Heart left ventricle (tissue), 16 donors: ENCODE measurements around the gene RIIAD1. TPM values are rescaled to one million over a fixed set of nuclear protein-coding genes. Genes with fewer than 3 reads are reported as not detected.

Experiments used
- ATAC-seq, 4 donors: fragments of 200-7000 bp; cut with Tn5 transposase; one replicate each; pipeline ENCODE4 v1.9.1; 2020 to 2022; ENCODE audit warnings: moderate library complexity in 4 of 4, mild to moderate bottlenecking in 3 of 4, moderate number of reproducible peaks in 1 of 4
- DNase-seq, 5 donors: peaks; one replicate each; pipeline ENCODE4 v3.0.0-alpha.2; 2020
- H3K27ac ChIP-seq, 12 donors: fragments of 200-600 bp; sonication (generic) in 4 of 12; one replicate each; pipeline versions ENCODE4 v1.5.0 to v1.8.0; 2016 to 2022; ENCODE audit warnings: mild to moderate bottlenecking in 2 of 12
- H3K27me3 ChIP-seq, 9 donors: fragments of 200-600 bp; sonication (generic) in 2 of 9; one replicate each; pipeline versions ENCODE4 v1.5.1 to v1.8.0; 2016 to 2022; ENCODE audit warnings: mild to moderate bottlenecking in 3 of 9
- H3K36me3 ChIP-seq, 9 donors: fragments of 200-600 bp; sonication (generic) in 2 of 9; one replicate each; pipeline versions ENCODE4 v1.5.0 to v1.8.0; 2018 to 2022; ENCODE audit warnings: mild to moderate bottlenecking in 2 of 9
- H3K4me1 ChIP-seq, 12 donors: fragments of 200-600 bp; sonication (generic) in 4 of 12; one replicate each; pipeline versions ENCODE4 v1.5.0 to v1.8.0; 2016 to 2022; ENCODE audit warnings: mild to moderate bottlenecking in 3 of 12
- H3K4me3 ChIP-seq, 12 donors: fragments of 200-600 bp; sonication (generic) in 4 of 12; one replicate each; pipeline versions ENCODE4 v1.5.0 to v1.8.0; 2017 to 2022; ENCODE audit warnings: mild to moderate bottlenecking in 9 of 12, moderate library complexity in 4 of 12
- H3K9me3 ChIP-seq, 12 donors: fragments of 200-600 bp; sonication (generic) in 4 of 12; one replicate each; pipeline versions ENCODE4 v1.5.0 to v1.8.0; 2016 to 2022; ENCODE audit warnings: mild to moderate bottlenecking in 1 of 12
- CTCF ChIP-seq, 12 donors: fragments of 200-600 bp; sonication (generic) in 4 of 12; IDR thresholded peaks; one replicate each; pipeline versions ENCODE4 v1.5.0 to v1.8.0; 2018 to 2022; ENCODE audit warnings: antibody characterized with exemption in 12 of 12, mild to moderate bottlenecking in 5 of 12
- POLR2A ChIP-seq, 2 donors: fragments of 450-650 bp; IDR thresholded peaks; one replicate each; pipeline ENCODE4 v1.6.1; 2017; ENCODE audit warnings: antibody characterized with exemption in 2 of 2, mild to moderate bottlenecking in 2 of 2, moderate library complexity in 2 of 2
- WGBS, 4 donors: extraction: QIAGEN DNeasy Blood & Tissue Kit in 2 of 4; methylation state at CpG; one replicate each; pipeline versions ENCODE4 v1.1.5 to v1.1.7; 2013 to 2018; 5-methylcytosine and 5-hydroxymethylcytosine counted together
- intact Hi-C, 10 donors: fragments of 100-400 bp; cut with DNase I; formaldehyde crosslinking; loops; one replicate each; pipeline versions ENCODE4 v1.11.1 to v1.14.2; 2022
- long read RNA-seq, 3 donors: library from polyadenylated mRNA; unstranded; transcript quantifications; one replicate each; pipeline ENCODE4 v2.0.0, GENCODE V29; 2020 to 2021
- polyA plus RNA-seq, 2 donors: library from polyadenylated mRNA; stranded (reverse); fragments of 200-250 nt; gene quantifications; one replicate each; pipeline ENCODE4 v1.2.3, GENCODE V29; 2013
- total RNA-seq, 9 donors: library from RNA; depleted of rRNA in 2 of 9; stranded (reverse); fragments of >200 nt in 2 of 9; fragmentation: NEBNext Ultra II Directional in 3 of 9; extraction: Animal tissue kit (Norgen Biotek cat#: 25700) in 3 of 9; gene quantifications; one replicate each; pipeline versions ENCODE4 v1.1.0 to v1.2.4, GENCODE V29; 2016 to 2023
- donor health status: ischemic (EF 13 %, LVEDD 7.1; RV severe dilation, severe dysfunction).
- donor health status: healthy with polysubstance abuse.
- donor health status: DM: no; HTN: yes; CAD: no.
- donor health status: DM: no; HTN: no; CAD: no.
- donor health status: ischemic (EF 25% LVEDD 6.9; RV normal size, moderate dysfunction).
- donor health status: ischemic (EF 25% LVEDD 5.7; RV mildly dilated, moderate dysfunction).
- donor health status: healthy.
- donor health status: DM: yes; HTN: yes; CAD: no.
- donor health status: ischemic (EF 35%, LVEDD 5.7; RV mildly dilated, moderate dysfunction).
- donor health status: nonischemic (EF 11% LVEDD 7.7; RV severe dilation, severe dysfunction).
- donor health status: DM: yes; HTN: yes; CAD: no.
- donor health status: PGD.
- donor health status: ischemic (EF 29% LVEDD 5.4; RV normal size, mild dysfunction).
- donor health status: nonischemic (EF 23%, LVEDD 6.1; RV moderate dilation, normal function).

RIIAD1 gene
- 10 to 100 TPM in 2 of 9 donors, 1 to 10 TPM in 6, not detected in 1; 2.3 to 20.8 (median 6.0) TPM for total RNA-seq
- polyA plus RNA-seq, result 10 to 100 TPM in 1 of 2 donors, not detected in 1; 13.1 TPM
- long read RNA-seq, donor 1, partial matches to known transcripts, result 1 of 1 reads
- long read RNA-seq, donor 1, other reads (novel, unspliced or antisense), result 0 of 1 reads
- long read RNA-seq, donor 2, result 0 reads
- long read RNA-seq, donor 3, result 0 reads

GRCh38 chr1:151720974-151721787 is at the start of gene RIIAD1:
RIIAD1 (plus strand) TSS chr1:151721522; CDS start chr1:151721537, 15 bp downstream.
- ATAC-seq, result peak; percentile 50 to 88 (median 84)
- peaks cover 0 to 37% (median 4%) of the 10 kb centered on the region in 9 donors for H3K27me3 ChIP-seq
- intact Hi-C loops, result no loop called here
- 2 to 6% (median 4%) methylated on average over 18 to 44 of the region's 44 CpGs for WGBS, 4 donors
- peak within 1 kb of the TSS; percentile 55 to 89 (median 74) for H3K27ac ChIP-seq
- peaks cover 0 to 53% (median 33%) of the 10 kb centered on the region in 12 donors for H3K4me1 ChIP-seq
- peak within 1 kb of the TSS; percentile 27 to 74 (median 58) for H3K4me3 ChIP-seq
- H3K9me3 ChIP-seq, result no peaks in the 10 kb centered on the region
- no peaks in the 10 kb centered on the region for H3K36me3 ChIP-seq
- peak; percentile 20 to 74 (median 45) for DNase-seq
- TF ChIP-seq POLR2A (IDR thresholded peaks at IDR 0.05) (no peak), CTCF (IDR thresholded peaks at IDR 0.05) (peak in 2 of 12 donors; percentile 32 to 37)

- ATAC-seq (no peak), DNase-seq (no peak)
- intact Hi-C loops, result no loop called here
- H3K27ac ChIP-seq, result no peak overlapping the region
- H3K27me3 ChIP-seq, result no peaks in the 10 kb centered on the region
- TF ChIP-seq CTCF (IDR thresholded peaks at IDR 0.05) (no peak), POLR2A (IDR thresholded peaks at IDR 0.05) (no peak)
- peaks cover 0 to 49% (median 35%) of the 10 kb centered on the region in 9 donors for H3K36me3 ChIP-seq
- 75 to 88% (median 76%) methylated on average over 1 of the region's 1 CpG for WGBS, 4 donors
- H3K4me1 ChIP-seq, result no peaks in the 10 kb centered on the region
- H3K4me3 ChIP-seq, result no peak overlapping the region
- peaks cover 0 to 13% (median 0%) of the 10 kb centered on the region in 12 donors for H3K9me3 ChIP-seq
Observed at GRCh38 chr1:151673407-151673806, 47.9 kb upstream of the RIIAD1 start.

- H3K4me1 ChIP-seq, result peaks cover 0 to 11% (median 0%) of the 10 kb centered on the region in 12 donors
- no peak for ATAC-seq
- WGBS, 4 donors, result 80 to 96% (median 91%) methylated on average over 4 of the region's 4 CpGs
- DNase-seq, result no peak
- H3K36me3 ChIP-seq, result peaks cover 0 to 58% (median 34%) of the 10 kb centered on the region in 9 donors
- no peaks in the 10 kb centered on the region for H3K9me3 ChIP-seq
- TF ChIP-seq POLR2A (IDR thresholded peaks at IDR 0.05) (no peak), CTCF (IDR thresholded peaks at IDR 0.05) (no peak)
- intact Hi-C loops, result no loop called here
- no peak overlapping the region for H3K4me3 ChIP-seq
- no peaks in the 10 kb centered on the region for H3K27me3 ChIP-seq
- peak overlapping the region in 2 of 12 donors; percentile 19 to 53 for H3K27ac ChIP-seq
Observed at GRCh38 chr1:151680391-151680790, 40.9 kb upstream of the RIIAD1 start.

- Histone ChIP-seq H3K36me3 (peaks cover 0 to 62% (median 38%) of the 10 kb centered on the region in 9 donors), H3K4me1 (peaks cover 0 to 11% (median 0%) of the 10 kb centered on the region in 12 donors), H3K4me3 (no peak overlapping the region), H3K9me3 (no peaks in the 10 kb centered on the region), H3K27ac (peak overlapping the region in 2 of 12 donors; percentile 19 to 53), H3K27me3 (no peaks in the 10 kb centered on the region)
- no peak for DNase-seq
- intact Hi-C loops, result no loop called here
- TF ChIP-seq CTCF (IDR thresholded peaks at IDR 0.05), result no peak
- TF ChIP-seq POLR2A (IDR thresholded peaks at IDR 0.05), result no peak
- 20 to 32% (median 29%) methylated on average over 3 of the region's 3 CpGs for WGBS, 4 donors
- peak in 2 of 4 donors; percentile 41 to 64 for ATAC-seq
Observed at GRCh38 chr1:151680826-151681225, 40.5 kb upstream of the RIIAD1 start.
